ENCODE measurements around the gene GRIP2.
"Not testable (repeated sequence)": the region's sequence is repeated elsewhere in the genome, so short reads cannot be mapped to it uniquely, and the experiment has no call there.

GRIP2 gene

GRCh38 chr3:14515526-14515925, 24.6 kb downstream of the GRIP2 start:
- not testable (repeated sequence) for DNase-seq; H3K9me3 ChIP-seq (ENCODE audit: control insufficient read depth, low read length); H3K4me3 ChIP-seq (ENCODE audit: insufficient read depth, low read depth, low read length, poor library complexity, severe bottlenecking); H3K36me3 ChIP-seq (ENCODE audit: control insufficient read depth, insufficient read depth, low read length); H3K27me3 ChIP-seq (replicated peaks; ENCODE audit: control insufficient read depth, insufficient read depth, low read length, poor library complexity, severe bottlenecking); H3K27ac ChIP-seq (ENCODE audit: insufficient read depth, low read length, poor library complexity, severe bottlenecking); H3K4me1 ChIP-seq (ENCODE audit: control insufficient read depth, insufficient read depth, low read length, poor library complexity, severe bottlenecking)

GRCh38 chr3:14514323-14514720, 25.8 kb downstream of the GRIP2 start:
- H3K4me1 ChIP-seq (ENCODE audit: control insufficient read depth, insufficient read depth, low read length, poor library complexity, severe bottlenecking), result no peaks in the 10 kb centered on the region
- no peaks in the 10 kb centered on the region for H3K27me3 ChIP-seq (replicated peaks; ENCODE audit: control insufficient read depth, insufficient read depth, low read length, poor library complexity, severe bottlenecking)
- H3K4me3 ChIP-seq (ENCODE audit: insufficient read depth, low read depth, low read length, poor library complexity, severe bottlenecking), result no peak overlapping the region
- no peaks in the 10 kb centered on the region for H3K36me3 ChIP-seq (ENCODE audit: control insufficient read depth, insufficient read depth, low read length)
- no peak for DNase-seq
- H3K27ac ChIP-seq (ENCODE audit: insufficient read depth, low read length, poor library complexity, severe bottlenecking), result no peak overlapping the region
- H3K9me3 ChIP-seq (ENCODE audit: control insufficient read depth, low read length), result no peaks in the 10 kb centered on the region

- Histone ChIP-seq H3K4me3 (ENCODE audit: insufficient read depth, low read depth, low read length, poor library complexity, severe bottlenecking) (no peak overlapping the region), H3K36me3 (ENCODE audit: control insufficient read depth, insufficient read depth, low read length) (no peaks in the 10 kb centered on the region), H3K27ac (ENCODE audit: insufficient read depth, low read length, poor library complexity, severe bottlenecking) (no peak overlapping the region), H3K9me3 (ENCODE audit: control insufficient read depth, low read length) (no peaks in the 10 kb centered on the region), H3K27me3 (replicated peaks; ENCODE audit: control insufficient read depth, insufficient read depth, low read length, poor library complexity, severe bottlenecking) (no peaks in the 10 kb centered on the region), H3K4me1 (ENCODE audit: control insufficient read depth, insufficient read depth, low read length, poor library complexity, severe bottlenecking) (no peaks in the 10 kb centered on the region)
- no peak for DNase-seq
Measured at GRCh38 chr3:14513566-14514322, 26.4 kb downstream of the GRIP2 start.

- Histone ChIP-seq H3K27me3 (replicated peaks; ENCODE audit: control insufficient read depth, insufficient read depth, low read length, poor library complexity, severe bottlenecking) (no peaks in the 10 kb centered on the region), H3K4me3 (ENCODE audit: insufficient read depth, low read depth, low read length, poor library complexity, severe bottlenecking) (no peak overlapping the region), H3K4me1 (ENCODE audit: control insufficient read depth, insufficient read depth, low read length, poor library complexity, severe bottlenecking) (no peaks in the 10 kb centered on the region), H3K9me3 (ENCODE audit: control insufficient read depth, low read length) (no peaks in the 10 kb centered on the region), H3K36me3 (ENCODE audit: control insufficient read depth, insufficient read depth, low read length) (no peaks in the 10 kb centered on the region), H3K27ac (ENCODE audit: insufficient read depth, low read length, poor library complexity, severe bottlenecking) (no peak overlapping the region)
- DNase-seq, result no peak
Measured at GRCh38 chr3:14512942-14513327, 27.2 kb downstream of the GRIP2 start.

- no peaks in the 10 kb centered on the region for H3K36me3 ChIP-seq (ENCODE audit: control insufficient read depth, insufficient read depth, low read length)
- no peaks in the 10 kb centered on the region for H3K27me3 ChIP-seq (replicated peaks; ENCODE audit: control insufficient read depth, insufficient read depth, low read length, poor library complexity, severe bottlenecking)
- no peak overlapping the region for H3K4me3 ChIP-seq (ENCODE audit: insufficient read depth, low read depth, low read length, poor library complexity, severe bottlenecking)
- no peaks in the 10 kb centered on the region for H3K4me1 ChIP-seq (ENCODE audit: control insufficient read depth, insufficient read depth, low read length, poor library complexity, severe bottlenecking)
- DNase-seq, result no peak
- no peak overlapping the region for H3K27ac ChIP-seq (ENCODE audit: insufficient read depth, low read length, poor library complexity, severe bottlenecking)
- H3K9me3 ChIP-seq (ENCODE audit: control insufficient read depth, low read length), result no peaks in the 10 kb centered on the region
Measured at GRCh38 chr3:14512281-14512941, 27.7 kb downstream of the GRIP2 start.

- DNase-seq, result no peak
- no peak overlapping the region for H3K27ac ChIP-seq (ENCODE audit: insufficient read depth, low read length, poor library complexity, severe bottlenecking)
- H3K4me1 ChIP-seq (ENCODE audit: control insufficient read depth, insufficient read depth, low read length, poor library complexity, severe bottlenecking), result no peaks in the 10 kb centered on the region
- H3K9me3 ChIP-seq (ENCODE audit: control insufficient read depth, low read length), result no peaks in the 10 kb centered on the region
- H3K36me3 ChIP-seq (ENCODE audit: control insufficient read depth, insufficient read depth, low read length), result no peaks in the 10 kb centered on the region
- H3K27me3 ChIP-seq (replicated peaks; ENCODE audit: control insufficient read depth, insufficient read depth, low read length, poor library complexity, severe bottlenecking), result no peaks in the 10 kb centered on the region
- H3K4me3 ChIP-seq (ENCODE audit: insufficient read depth, low read depth, low read length, poor library complexity, severe bottlenecking), result no peak overlapping the region
Measured at GRCh38 chr3:14511623-14512280, 28.4 kb downstream of the GRIP2 start.

- Histone ChIP-seq H3K36me3 (ENCODE audit: control insufficient read depth, insufficient read depth, low read length) (no peaks in the 10 kb centered on the region), H3K4me3 (ENCODE audit: insufficient read depth, low read depth, low read length, poor library complexity, severe bottlenecking) (no peak overlapping the region), H3K9me3 (ENCODE audit: control insufficient read depth, low read length) (no peaks in the 10 kb centered on the region), H3K27ac (ENCODE audit: insufficient read depth, low read length, poor library complexity, severe bottlenecking) (no peak overlapping the region), H3K27me3 (replicated peaks; ENCODE audit: control insufficient read depth, insufficient read depth, low read length, poor library complexity, severe bottlenecking) (no peaks in the 10 kb centered on the region), H3K4me1 (ENCODE audit: control insufficient read depth, insufficient read depth, low read length, poor library complexity, severe bottlenecking) (no peaks in the 10 kb centered on the region)
- no peak for DNase-seq
Measured at GRCh38 chr3:14510838-14511622, 29.1 kb downstream of the GRIP2 start.

- no peaks in the 10 kb centered on the region for H3K36me3 ChIP-seq (ENCODE audit: control insufficient read depth, insufficient read depth, low read length)
- DNase-seq, result no peak
- no peaks in the 10 kb centered on the region for H3K9me3 ChIP-seq (ENCODE audit: control insufficient read depth, low read length)
- H3K4me3 ChIP-seq (ENCODE audit: insufficient read depth, low read depth, low read length, poor library complexity, severe bottlenecking), result no peak overlapping the region
- no peaks in the 10 kb centered on the region for H3K4me1 ChIP-seq (ENCODE audit: control insufficient read depth, insufficient read depth, low read length, poor library complexity, severe bottlenecking)
- H3K27ac ChIP-seq (ENCODE audit: insufficient read depth, low read length, poor library complexity, severe bottlenecking), result no peak overlapping the region
- H3K27me3 ChIP-seq (replicated peaks; ENCODE audit: control insufficient read depth, insufficient read depth, low read length, poor library complexity, severe bottlenecking), result no peaks in the 10 kb centered on the region
Measured at GRCh38 chr3:14509796-14510100, 30.4 kb downstream of the GRIP2 start.

GRCh38 chr3:14508966-14509795, 31.0 kb downstream of the GRIP2 start:
- Histone ChIP-seq H3K36me3 (ENCODE audit: control insufficient read depth, insufficient read depth, low read length) (no peaks in the 10 kb centered on the region), H3K27me3 (replicated peaks; ENCODE audit: control insufficient read depth, insufficient read depth, low read length, poor library complexity, severe bottlenecking) (no peaks in the 10 kb centered on the region), H3K9me3 (ENCODE audit: control insufficient read depth, low read length) (no peaks in the 10 kb centered on the region), H3K4me3 (ENCODE audit: insufficient read depth, low read depth, low read length, poor library complexity, severe bottlenecking) (no peak overlapping the region), H3K27ac (ENCODE audit: insufficient read depth, low read length, poor library complexity, severe bottlenecking) (no peak overlapping the region), H3K4me1 (ENCODE audit: control insufficient read depth, insufficient read depth, low read length, poor library complexity, severe bottlenecking) (no peaks in the 10 kb centered on the region)
- peak; percentile 13 to 47 (median 23) for DNase-seq
